GM20000 (cell line): ENCODE data around the gene TEX261.
"Not testable (repeated sequence)": the region's sequence is repeated elsewhere in the genome, so short reads cannot be mapped to it uniquely, and the experiment has no call there.

Source experiments
- DNase-seq: peaks from one replicate; pipeline ENCODE4 v3.0.0; 2012; ENCODE audit warnings: low spot score
- CTCF ChIP-seq: IDR thresholded peaks from 2 replicates; pipeline ENCODE4 v1.5.1; 2012; ENCODE audit warnings: mild to moderate bottlenecking, control low read depth; ENCODE audit errors: extremely low read depth, missing control alignments

Gene TEX261

GRCh38 chr2:70994699-70995425 is at the start of gene TEX261:
TSS of gene TEX261 (minus strand) at chr2:70994873. CDS start at chr2:70994757, 116 bp downstream.
- DNase-seq: peak; percentile 95
- TF ChIP-seq CTCF: peak; percentile 85

GRCh38 chr2:71043531-71044407 is 49.1 kb upstream of the TEX261 start:
- DNase-seq: no peak
- TF ChIP-seq CTCF: no peak

- no peak for TF ChIP-seq CTCF
- no peak for DNase-seq
Measured at GRCh38 chr2:71042287-71042686, 47.6 kb upstream of the TEX261 start.

- not testable (repeated sequence) for DNase-seq
Measured at GRCh38 chr2:71036296-71036695, 41.6 kb upstream of the TEX261 start.

GRCh38 chr2:71023553-71024243 is 29.0 kb upstream of the TEX261 start:
- TF ChIP-seq CTCF: peak; percentile 22
- DNase-seq: peak; percentile 11

GRCh38 chr2:71021394-71021793 is 26.7 kb upstream of the TEX261 start:
- DNase-seq: not testable (repeated sequence)

- not testable (repeated sequence) for DNase-seq
Measured at GRCh38 chr2:71019989-71020388, 25.3 kb upstream of the TEX261 start.

- TF ChIP-seq CTCF: no peak
- no peak for DNase-seq
Measured at GRCh38 chr2:71018625-71019024, 24.0 kb upstream of the TEX261 start.

- not testable (repeated sequence) for DNase-seq
Measured at GRCh38 chr2:71011786-71012185, 17.1 kb upstream of the TEX261 start.
